HCT116 (cell line): ENCODE results near the gene OMP. TPM values are rescaled to one million over a fixed set of nuclear protein-coding genes. Genes with fewer than 3 reads are reported as not detected.

Experiments
- ATAC-seq: fragments of 200-7000 bp; cut with Tn5 transposase; 2 replicates; pipeline ENCODE4 v1.9.1; 2020; ENCODE audit warnings: mild to moderate bottlenecking, moderate library complexity
- BruUV-seq: library from RNA; stranded (reverse); fragments of 400-500 nt; replicated peaks from 2 replicates; lab custom pipeline; 2021; lab: Mats Ljungman, UMichigan
- CTCF ChIA-PET: fragments of 300-600 bp; sonication (Branson Sonifier 250); formaldehyde crosslinking; loops from one replicate; lab custom pipeline; 2021; ENCODE audit warnings: antibody characterized with exemption; lab: Charles Lee
- POLR2A ChIA-PET: fragments of 300-600, 350-600 bp; sonication (Branson Sonifier 250); formaldehyde crosslinking; loops from one replicate; lab custom pipeline; 2021; ENCODE audit warnings: antibody characterized with exemption; lab: Charles Lee
- RAD21 ChIA-PET, 2 experiments: fragments of 300-600 bp; sonication (Branson Sonifier 250); formaldehyde crosslinking; loops; one replicate each; lab custom pipeline; 2023; ENCODE audit warnings: low total read pairs in 2 of 2; ENCODE audit not compliant: uncharacterized antibody in 2 of 2, unreplicated experiment in 2 of 2, low non-redundant PET in 1 of 2; lab: Charles Lee
- DNase-seq: peaks from one replicate; pipeline ENCODE4 v3.0.0-alpha.2; 2010; ENCODE audit warnings: low read depth, low spot score
- H2AFZ ChIP-seq: fragments of 200-600 bp; shearing (Covaris generic), sonication (generic); 2 replicates; pipeline ENCODE4 v1.6.1; 2017; ENCODE audit warnings: low read depth, mixed run types, mixed read lengths, antibody characterized with exemption, low read length; ENCODE audit not compliant: poor library complexity, severe bottlenecking
- H3K27ac ChIP-seq: 2 replicates; pipeline ENCODE4 v1.5.1; 2012; ENCODE audit warnings: low read depth, low read length
- H3K27me3 ChIP-seq: fragments of 200-600 bp; sonication (generic); 2 replicates; pipeline ENCODE4 v1.6.1; 2016; ENCODE audit warnings: mixed run types, low read length, mixed read lengths; ENCODE audit not compliant: insufficient read depth
- H3K36me3 ChIP-seq, 2 experiments: fragments of 200-500 bp in 1 of 2; fragments of 200-600 bp in 1 of 2; sonication (Bioruptor generic) in 1 of 2; sonication (generic) in 1 of 2; 2 replicates each; pipeline versions ENCODE4 v1.5.1 to v1.6.1; 2014 to 2016; ENCODE audit warnings: low read length in 2 of 2, inconsistent platforms in 1 of 2, mixed read lengths in 1 of 2, mixed run types in 1 of 2; ENCODE audit not compliant: insufficient read depth in 2 of 2, control insufficient read depth in 1 of 2
- H3K4me1 ChIP-seq, 2 experiments: fragments of 200-600 bp in 1 of 2; sonication (generic) in 1 of 2; 2 replicates each; pipeline versions ENCODE4 v1.5.1 to v1.6.1; 2012 to 2017; ENCODE audit warnings: low read length in 2 of 2, inconsistent platforms in 1 of 2, mild to moderate bottlenecking in 1 of 2, mixed read lengths in 1 of 2, mixed run types in 1 of 2, moderate library complexity in 1 of 2; ENCODE audit not compliant: insufficient read depth in 2 of 2, control insufficient read depth in 1 of 2
- H3K4me2 ChIP-seq: fragments of 200-600 bp; sonication (generic); 2 replicates; pipeline ENCODE4 v1.6.1; 2017; ENCODE audit warnings: mixed run types, low read length, mixed read lengths
- H3K4me3 ChIP-seq, 2 experiments: fragments of 200-600 bp in 1 of 2; sonication (generic) in 1 of 2; replicated peaks in 1 of 2; 2 replicates each; pipeline ENCODE4 v1.5.1; 2011 to 2016; ENCODE audit warnings: low read length in 2 of 2, control low read depth in 1 of 2, low read depth in 1 of 2, mild to moderate bottlenecking in 1 of 2, mixed read lengths in 1 of 2, mixed run types in 1 of 2
- H3K79me2 ChIP-seq: fragments of 200-600 bp; sonication (generic); 2 replicates; pipeline ENCODE4 v1.6.1; 2017; ENCODE audit warnings: mild to moderate bottlenecking, mixed run types, low read length, moderate library complexity, mixed read lengths; ENCODE audit not compliant: insufficient read depth
- H3K9ac ChIP-seq: fragments of 200-600 bp; sonication (generic); 2 replicates; pipeline ENCODE4 v1.6.1; 2016; ENCODE audit warnings: low read length, mixed read lengths
- H3K9me2 ChIP-seq: fragments of 200-600 bp; sonication (generic), shearing (Covaris generic); 2 replicates; pipeline ENCODE4 v1.6.1; 2017; ENCODE audit warnings: mixed run types, mild to moderate bottlenecking, moderate library complexity; ENCODE audit not compliant: insufficient read depth
- H3K9me3 ChIP-seq, 2 experiments: fragments of 200-500 bp in 1 of 2; fragments of 200-600 bp in 1 of 2; sonication (Bioruptor generic) in 1 of 2; sonication (generic) in 1 of 2; 2 replicates each; pipeline ENCODE4 v1.6.1; 2014 to 2017; ENCODE audit warnings: low read length in 2 of 2, mixed read lengths in 2 of 2, inconsistent platforms in 1 of 2, low read depth in 1 of 2, mild to moderate bottlenecking in 1 of 2, mixed run types in 1 of 2, moderate library complexity in 1 of 2; ENCODE audit not compliant: control insufficient read depth in 1 of 2, insufficient read depth in 1 of 2
- H4K20me1 ChIP-seq: fragments of 200-600 bp; sonication (generic), shearing (Covaris generic); 2 replicates; pipeline ENCODE4 v1.6.1; 2017; ENCODE audit warnings: mixed run types, mild to moderate bottlenecking, moderate library complexity; ENCODE audit not compliant: insufficient read depth
- CEBPB ChIP-seq: IDR thresholded peaks from 2 replicates; pipeline ENCODE4 v1.6.1; 2012; ENCODE audit warnings: low read depth
- CTCF ChIP-seq, 3 experiments: fragments of 200-600 bp in 1 of 3; sonication (generic) in 1 of 3; IDR thresholded peaks in 2 of 3; conservative IDR thresholded peaks in 1 of 3; 2 replicates each; pipeline ENCODE4 v1.5.1; 2012 to 2017; ENCODE audit warnings: low read depth in 2 of 3, low read length in 2 of 3, antibody characterized with exemption in 1 of 3, borderline replicate concordance in 1 of 3, control low read depth in 1 of 3, mild to moderate bottlenecking in 1 of 3, mixed read lengths in 1 of 3, mixed run types in 1 of 3, moderate library complexity in 1 of 3; ENCODE audit not compliant: insufficient read depth in 1 of 3
- EGR1 ChIP-seq: IDR thresholded peaks from 2 replicates; pipeline ENCODE4 v1.6.1; 2012; ENCODE audit warnings: low read depth
- EZH2 ChIP-seq: fragments of 200-600 bp; sonication (generic); IDR thresholded peaks from 2 replicates; pipeline ENCODE4 v1.6.1; 2017; ENCODE audit warnings: antibody characterized with exemption, mixed run types
- MAX ChIP-seq: IDR thresholded peaks from 2 replicates; pipeline ENCODE4 v1.6.1; 2012
- POLR2AphosphoS5 ChIP-seq: IDR thresholded peaks from 2 replicates; pipeline ENCODE4 v1.6.1; 2011; ENCODE audit warnings: mild to moderate bottlenecking, low read depth, low read length, moderate library complexity
- RAD21 ChIP-seq: IDR thresholded peaks from 2 replicates; pipeline ENCODE4 v1.6.1; 2012; ENCODE audit warnings: low read depth, mild to moderate bottlenecking
- REST ChIP-seq: IDR thresholded peaks from 2 replicates; pipeline ENCODE4 v1.6.1; 2012; ENCODE audit warnings: low read depth
- SRF ChIP-seq: IDR thresholded peaks from 2 replicates; pipeline ENCODE4 v1.6.1; 2012; ENCODE audit warnings: low read depth
- YY1 ChIP-seq: IDR thresholded peaks from 2 replicates; pipeline ENCODE4 v1.6.1; 2011; ENCODE audit warnings: low read length, low read depth, moderate library complexity, mild to moderate bottlenecking; ENCODE audit not compliant: insufficient replicate concordance; ENCODE audit errors: extremely low read depth
- ZBTB33 ChIP-seq: IDR thresholded peaks from 2 replicates; pipeline ENCODE4 v1.6.1; 2011; ENCODE audit warnings: mild to moderate bottlenecking, low read length, moderate library complexity; ENCODE audit not compliant: insufficient replicate concordance; ENCODE audit errors: extremely low read depth
- ZFX ChIP-seq: fragments of 450-650 bp; IDR thresholded peaks from 2 replicates; pipeline ENCODE4 v1.6.1; 2017
- intact Hi-C: fragments of 100-400 bp; cut with micrococcal nuclease; formaldehyde crosslinking; loops from 2 replicates; pipeline ENCODE4 v1.10.0; 2022
- total RNA-seq: library from RNA; stranded (reverse); gene quantifications from one replicate; pipeline ENCODE4 v1.2.1, GENCODE V29; 2021; ENCODE audit not compliant: unreplicated experiment

The OMP gene
- total RNA-seq, 1 experiment from 2014 or later: not detected

GRCh38 chr11:77118971-77119370 lies 16.3 kb downstream of the OMP start:
- H2AFZ ChIP-seq: no peak overlapping the region
- H3K4me1 ChIP-seq: no peaks in the 10 kb centered on the region
- H3K27me3 ChIP-seq: no peaks in the 10 kb centered on the region
- TF ChIP-seq ZBTB33 (no peak), SRF (no peak), ZFX (no peak), EGR1 (no peak), CTCF (IDR thresholded peaks at IDR 0.05 in 2 of 3, conservative IDR thresholded peaks at IDR 0.05 in 1 of 3; ENCODE audit: borderline replicate concordance in 1 of 3, insufficient read depth in 1 of 3, low read depth in 2 of 3, low read length in 2 of 3) (no peak), EZH2 (no peak), RAD21 (no peak), YY1 (no peak), REST (no peak), MAX (no peak), POLR2AphosphoS5 (no peak), CEBPB (no peak)
- TF ChIP-seq, all 23 proteins: peak for 0
- no peaks in the 10 kb centered on the region for H3K79me2 ChIP-seq
- no peaks in the 10 kb centered on the region for H3K36me3 ChIP-seq
- intact Hi-C loops: no loop called here
- no peaks in the 10 kb centered on the region for H3K9me3 ChIP-seq
- no peak for DNase-seq
- H3K9me2 ChIP-seq: no peaks in the 10 kb centered on the region
- H3K9ac ChIP-seq: no peak overlapping the region
- H3K27ac ChIP-seq: no peak overlapping the region
- H4K20me1 ChIP-seq: no peaks in the 10 kb centered on the region
- RAD21 ChIA-PET: no interaction called here
- no peak for ATAC-seq
- CTCF ChIA-PET: no interaction called here
- no peak overlapping the region for H3K4me2 ChIP-seq
- POLR2A ChIA-PET: no interaction called here
- no peak overlapping the region for H3K4me3 ChIP-seq
- BruUV-seq: no TSS peak
